HepG2 (cell line): ENCODE results near the gene MPPE1. TPM values are rescaled to one million over a fixed set of nuclear protein-coding genes. Genes with fewer than 3 reads are reported as not detected.

ENCODE experiments used
- ARNT ChIP-seq: fragments of 450-650 bp; IDR thresholded peaks from 2 replicates; pipeline ENCODE4 v1.6.1; 2017
- ARNTL ChIP-seq: sonication (generic); formaldehyde crosslinking; IDR thresholded peaks from 2 replicates; pipeline ENCODE4 v1.4.0; 2020; ENCODE audit warnings: mild to moderate bottlenecking, missing genetic modification reagents
- ATM ChIP-seq: fragments of 450-650 bp; IDR thresholded peaks from 2 replicates; pipeline ENCODE4 v1.7.1; 2017; ENCODE audit warnings: mild to moderate bottlenecking, borderline replicate concordance
- CHCHD3 ChIP-seq: sonication (generic); formaldehyde crosslinking; IDR thresholded peaks from 2 replicates; pipeline ENCODE4 v1.8.0; 2022; ENCODE audit warnings: mild to moderate bottlenecking, missing genetic modification reagents, moderate library complexity
- FOXK1 ChIP-seq: sonication (generic); formaldehyde crosslinking; IDR thresholded peaks from 2 replicates; pipeline ENCODE4 v1.4.0; 2020; ENCODE audit warnings: low read depth, missing genetic modification reagents, borderline replicate concordance
- FOXP1 ChIP-seq, 2 experiments: fragments of 450-650 bp in 1 of 2; IDR thresholded peaks; 2 replicates each; pipeline ENCODE4 v1.6.1; 2017 to 2018; ENCODE audit warnings: antibody characterized with exemption in 1 of 2
- HIVEP1 ChIP-seq: sonication (generic); formaldehyde crosslinking; IDR thresholded peaks from 2 replicates; pipeline ENCODE4 v1.4.0; 2020; ENCODE audit warnings: mild to moderate bottlenecking, missing genetic modification reagents
- HOXA3 ChIP-seq: sonication (generic); formaldehyde crosslinking; IDR thresholded peaks from 2 replicates; pipeline ENCODE4 v1.5.0; 2020; ENCODE audit warnings: missing genetic modification reagents
- MATR3 ChIP-seq: sonication (generic); formaldehyde crosslinking; IDR thresholded peaks from 2 replicates; pipeline ENCODE4 v1.4.0; 2020; ENCODE audit warnings: missing genetic modification reagents
- MYC ChIP-seq: sonication (generic); formaldehyde crosslinking; IDR thresholded peaks from 2 replicates; pipeline ENCODE4 v1.9.0; 2021; ENCODE audit warnings: missing genetic modification reagents, borderline replicate concordance
- NR0B2 ChIP-seq: sonication (generic); formaldehyde crosslinking; IDR thresholded peaks from 2 replicates; pipeline ENCODE4 v1.4.0; 2020; ENCODE audit warnings: mild to moderate bottlenecking, missing genetic modification reagents
- PHB2 ChIP-seq: fragments of 450-650 bp; IDR thresholded peaks from 2 replicates; pipeline ENCODE4 v1.6.1; 2018; ENCODE audit not compliant: partially characterized antibody
- POGK ChIP-seq: sonication (generic); formaldehyde crosslinking; conservative IDR thresholded peaks from 2 replicates; pipeline ENCODE4 v1.8.0; 2022; ENCODE audit warnings: mild to moderate bottlenecking, moderate library complexity, missing genetic modification reagents
- PREB ChIP-seq: sonication (generic); formaldehyde crosslinking; IDR thresholded peaks from 2 replicates; pipeline ENCODE4 v1.4.0; 2020; ENCODE audit warnings: missing genetic modification reagents
- RBAK ChIP-seq: sonication (generic); formaldehyde crosslinking; IDR thresholded peaks from 2 replicates; pipeline ENCODE4 v1.5.1; 2020; ENCODE audit warnings: mild to moderate bottlenecking, missing genetic modification reagents
- RXRB ChIP-seq: IDR thresholded peaks from 2 replicates; pipeline ENCODE4 v1.6.1; 2016; ENCODE audit warnings: borderline replicate concordance, missing genetic modification reagents, missing compliant biosample characterization
- TBP ChIP-seq: sonication (generic); formaldehyde crosslinking; IDR thresholded peaks from 2 replicates; pipeline ENCODE4 v1.5.0; 2020; ENCODE audit warnings: missing genetic modification reagents
- THAP9 ChIP-seq: sonication (generic); formaldehyde crosslinking; IDR thresholded peaks from 2 replicates; pipeline ENCODE4; 2020; ENCODE audit warnings: missing genetic modification reagents, mild to moderate bottlenecking, borderline replicate concordance
- ZNF343 ChIP-seq: sonication (generic); formaldehyde crosslinking; IDR thresholded peaks from 2 replicates; pipeline ENCODE4 v1.4.0; 2020; ENCODE audit warnings: mild to moderate bottlenecking, missing genetic modification reagents
- ZNF724P ChIP-seq: sonication (generic); formaldehyde crosslinking; IDR thresholded peaks from 2 replicates; pipeline ENCODE4 v1.8.0; 2022; ENCODE audit warnings: missing genetic modification reagents, borderline replicate concordance
- polyA plus RNA-seq, 8 experiments: library from polyadenylated mRNA; depleted of rRNA in 3 of 8; stranded (reverse) in 7 of 8; unstranded in 1 of 8; fragments of >200 nt; fragmentation: Illumina TruSeq in 4 of 8; extraction: Trizol in 4 of 8; gene quantifications; 2 replicates each; pipeline versions ENCODE4 v1.2.1 to v1.2.3, GENCODE V29; 2011 to 2016; ENCODE audit warnings: low read depth in 4 of 8, missing spikeins in 1 of 8, mixed read lengths in 1 of 8; ENCODE audit not compliant: insufficient read depth in 1 of 8
- total RNA-seq, 5 experiments: library from RNA; depleted of rRNA; stranded (reverse); fragments of >200 nt; fragmentation: Illumina TruSeq; extraction: Trizol; gene quantifications; 2 replicates each; pipeline ENCODE4 v1.2.3, GENCODE V29; 2016; ENCODE audit warnings: low read depth in 1 of 5

The MPPE1 gene
- total and polyA plus RNA-seq, 2 of the 13 experiments (the other 11 are each of a cell fraction or from before 2014, with no cell fraction given) = 9.6 to 11.9 TPM

- TF ChIP-seq ZNF343 (CRISPR knock-in tag) = no peak
- 0 out of 2 replicates have a peak, but pooled peaks have one; percentile 51 for TF ChIP-seq POGK (CRISPR knock-in tag)
- peak; percentile 50; the same call in 1 of the 2 replicates for TF ChIP-seq MYC (CRISPR knock-in tag)
- no peak for TF ChIP-seq MATR3
- no peak for TF ChIP-seq RXRB (CRISPR knock-in tag)
- peak; percentile 27; the same call in 1 of the 2 replicates for TF ChIP-seq FOXK1 (CRISPR knock-in tag)
- no peak for TF ChIP-seq CHCHD3 (CRISPR knock-in tag)
- no peak for TF ChIP-seq HIVEP1 (CRISPR knock-in tag)
- TF ChIP-seq ATM = no peak
- TF ChIP-seq NR0B2 (CRISPR knock-in tag) = no peak
- no peak for TF ChIP-seq ARNTL
- TF ChIP-seq PREB (CRISPR knock-in tag) = no peak
- 0 out of 2 replicates have a peak, but pooled peaks have one; percentile 60 for TF ChIP-seq ZNF724P
- no peak for TF ChIP-seq PHB2
- no peak for TF ChIP-seq FOXP1 (IDR thresholded peaks at IDR 0.05)
- 0 out of 2 replicates have a peak, but pooled peaks have one; percentile 13 for TF ChIP-seq FOXP1 (CRISPR knock-in tag; IDR thresholded peaks at IDR 0.05)
- 0 out of 2 replicates have a peak, but pooled peaks have one; percentile 23 for TF ChIP-seq THAP9 (CRISPR knock-in tag)
- TF ChIP-seq HOXA3 = peak; percentile 83
- no peak for TF ChIP-seq RBAK
- no peak for TF ChIP-seq TBP (CRISPR knock-in tag)
- TF ChIP-seq ARNT = no peak
Observed at GRCh38 chr18:11849841-11850634, 58.1 kb downstream of the MPPE1 start (continued).
